ENCODE data around the gene RNPS1. TPM values are rescaled to one million over a fixed set of nuclear protein-coding genes. Genes with fewer than 3 reads are reported as not detected.

RNPS1 gene
- total and polyA plus RNA-seq, 9 of the 15 experiments (the other 6 are each of a cell fraction or from before 2014, with no cell fraction given) = 44.9 to 338 (median 202) TPM

DNA sequence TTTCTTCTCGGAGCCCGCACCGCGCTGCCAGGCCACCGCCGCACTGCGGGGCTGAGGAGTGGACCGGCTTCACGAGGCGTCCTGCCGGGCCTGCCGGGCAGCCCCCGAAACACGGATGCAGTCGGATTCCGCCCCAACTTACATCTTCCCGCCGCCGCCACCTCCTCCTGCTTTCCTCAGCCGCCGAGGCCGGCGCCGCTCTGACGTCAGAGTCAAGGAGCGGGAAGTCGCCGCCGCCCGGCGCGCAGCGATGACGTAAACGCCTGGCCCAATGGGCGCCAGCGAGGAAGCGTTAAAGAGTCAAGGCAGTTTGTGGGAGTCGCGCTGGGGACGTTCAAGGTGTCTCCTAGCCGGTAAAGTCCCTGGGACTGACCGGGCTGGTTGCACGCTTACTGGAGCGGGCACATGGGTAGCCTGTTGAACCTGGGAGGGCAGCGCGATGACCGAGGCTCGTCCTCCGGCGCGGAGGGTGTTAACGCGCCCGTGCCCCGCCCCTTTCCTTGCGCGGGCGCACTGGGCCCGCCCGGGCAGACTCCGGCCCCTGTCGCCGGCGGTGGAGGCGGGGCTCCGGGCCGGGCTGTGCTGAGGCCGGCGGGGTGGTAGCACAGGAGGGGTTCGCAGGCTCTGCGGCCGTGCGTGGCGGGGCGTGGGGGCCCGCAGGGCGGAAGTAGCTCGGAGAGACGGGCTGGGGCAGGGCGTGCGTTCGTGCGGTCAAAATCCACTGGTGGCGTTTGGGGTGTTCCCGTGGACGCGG, at the start of gene RNPS1 (continued):
- TF ChIP-seq MAZ (CRISPR knock-in tag; conservative IDR thresholded peaks at IDR 0.05 in 1 of 2, IDR thresholded peaks at IDR 0.05 in 1 of 2) (peak; percentile 67 to 92; a peak in 3 of 4 replicates), KAT8 (IDR thresholded peaks at IDR 0.05; ENCODE audit: low read depth) (peak; percentile 68; the same call in 1 of the 2 replicates), HMGN3 (IDR thresholded peaks at IDR 0.05; ENCODE audit: borderline replicate concordance, extremely low read depth, insufficient read length, low read depth, low read length) (peak; percentile 56), ZNF584 (CRISPR knock-in tag; IDR thresholded peaks at IDR 0.05; ENCODE audit: low read depth) (peak; percentile 78), PPARD (CRISPR knock-in tag; IDR thresholded peaks at IDR 0.05) (no peak), TGIF2 (CRISPR knock-in tag; IDR thresholded peaks at IDR 0.05) (no peak), ATF7 (IDR thresholded peaks at IDR 0.05) (peak; percentile 98), ZNF174 (CRISPR knock-in tag; IDR thresholded peaks at IDR 0.05) (no peak), HOXB6 (CRISPR knock-in tag; IDR thresholded peaks at IDR 0.05; ENCODE audit: borderline replicate concordance) (no peak), BRD4 (IDR thresholded peaks at IDR 0.05) (no peak), RAD51 (IDR thresholded peaks at IDR 0.05; ENCODE audit: borderline replicate concordance, low read depth) (no peak), JUND (IDR thresholded peaks at IDR 0.05; ENCODE audit: borderline replicate concordance, low read depth, low read length) (peak; percentile 75), JUND (tag; IDR thresholded peaks at IDR 0.05; ENCODE audit: borderline replicate concordance, low read depth, low read length) (no peak; the same call in 2 of the 3 replicates)
- TF ChIP-seq, protein P1, sequence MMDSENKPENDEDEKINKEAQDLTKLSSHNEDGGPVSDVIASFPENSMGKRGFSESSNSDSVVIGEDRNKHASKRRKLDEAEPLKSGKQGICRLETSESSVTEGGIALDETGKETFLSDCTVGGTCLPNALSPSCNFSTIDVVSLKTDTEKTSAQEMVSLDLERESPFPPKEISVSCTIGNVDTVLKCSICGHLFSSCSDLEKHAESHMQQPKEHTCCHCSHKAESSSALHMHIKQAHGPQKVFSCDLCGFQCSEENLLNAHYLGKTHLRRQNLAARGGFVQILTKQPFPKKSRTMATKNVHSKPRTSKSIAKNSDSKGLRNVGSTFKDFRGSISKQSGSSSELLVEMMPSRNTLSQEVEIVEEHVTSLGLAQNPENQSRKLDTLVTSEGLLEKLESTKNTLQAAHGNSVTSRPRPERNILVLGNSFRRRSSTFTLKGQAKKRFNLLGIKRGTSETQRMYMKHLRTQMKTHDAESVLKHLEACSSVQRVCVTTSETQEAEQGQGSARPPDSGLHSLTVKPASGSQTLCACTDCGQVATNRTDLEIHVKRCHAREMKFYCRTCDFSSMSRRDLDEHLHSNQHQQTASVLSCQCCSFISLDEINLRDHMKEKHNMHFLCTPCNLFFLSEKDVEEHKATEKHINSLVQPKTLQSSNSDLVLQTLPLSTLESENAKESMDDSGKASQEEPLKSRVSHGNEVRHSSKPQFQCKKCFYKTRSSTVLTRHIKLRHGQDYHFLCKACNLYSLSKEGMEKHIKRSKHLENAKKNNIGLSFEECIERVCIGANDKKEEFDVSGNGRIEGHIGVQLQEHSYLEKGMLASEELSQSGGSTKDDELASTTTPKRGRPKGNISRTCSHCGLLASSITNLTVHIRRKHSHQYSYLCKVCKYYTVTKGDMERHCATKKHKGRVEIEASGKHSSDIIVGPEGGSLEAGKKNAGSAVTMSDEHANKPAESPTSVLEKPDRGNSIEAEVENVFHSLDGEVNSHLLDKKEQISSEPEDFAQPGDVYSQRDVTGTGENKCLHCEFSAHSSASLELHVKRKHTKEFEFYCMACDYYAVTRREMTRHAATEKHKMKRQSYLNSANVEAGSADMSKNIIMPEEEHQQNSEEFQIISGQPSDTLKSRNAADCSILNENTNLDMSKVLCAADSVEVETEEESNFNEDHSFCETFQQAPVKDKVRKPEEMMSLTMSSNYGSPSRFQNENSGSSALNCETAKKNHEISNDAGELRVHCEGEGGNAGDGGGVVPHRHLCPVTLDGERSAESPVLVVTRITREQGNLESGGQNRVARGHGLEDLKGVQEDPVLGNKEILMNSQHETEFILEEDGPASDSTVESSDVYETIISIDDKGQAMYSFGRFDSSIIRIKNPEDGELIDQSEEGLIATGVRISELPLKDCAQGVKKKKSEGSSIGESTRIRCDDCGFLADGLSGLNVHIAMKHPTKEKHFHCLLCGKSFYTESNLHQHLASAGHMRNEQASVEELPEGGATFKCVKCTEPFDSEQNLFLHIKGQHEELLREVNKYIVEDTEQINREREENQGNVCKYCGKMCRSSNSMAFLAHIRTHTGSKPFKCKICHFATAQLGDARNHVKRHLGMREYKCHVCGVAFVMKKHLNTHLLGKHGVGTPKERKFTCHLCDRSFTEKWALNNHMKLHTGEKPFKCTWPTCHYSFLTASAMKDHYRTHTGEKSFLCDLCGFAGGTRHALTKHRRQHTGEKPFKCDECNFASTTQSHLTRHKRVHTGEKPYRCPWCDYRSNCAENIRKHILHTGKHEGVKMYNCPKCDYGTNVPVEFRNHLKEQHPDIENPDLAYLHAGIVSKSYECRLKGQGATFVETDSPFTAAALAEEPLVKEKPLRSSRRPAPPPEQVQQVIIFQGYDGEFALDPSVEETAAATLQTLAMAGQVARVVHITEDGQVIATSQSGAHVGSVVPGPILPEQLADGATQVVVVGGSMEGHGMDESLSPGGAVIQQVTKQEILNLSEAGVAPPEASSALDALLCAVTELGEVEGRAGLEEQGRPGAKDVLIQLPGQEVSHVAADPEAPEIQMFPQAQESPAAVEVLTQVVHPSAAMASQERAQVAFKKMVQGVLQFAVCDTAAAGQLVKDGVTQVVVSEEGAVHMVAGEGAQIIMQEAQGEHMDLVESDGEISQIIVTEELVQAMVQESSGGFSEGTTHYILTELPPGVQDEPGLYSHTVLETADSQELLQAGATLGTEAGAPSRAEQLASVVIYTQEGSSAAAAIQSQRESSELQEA (IDR thresholded peaks at IDR 0.05; ENCODE audit: low read depth) = peak; percentile 32; the same call in 1 of the 2 replicates
- TF ChIP-seq, protein P2, sequence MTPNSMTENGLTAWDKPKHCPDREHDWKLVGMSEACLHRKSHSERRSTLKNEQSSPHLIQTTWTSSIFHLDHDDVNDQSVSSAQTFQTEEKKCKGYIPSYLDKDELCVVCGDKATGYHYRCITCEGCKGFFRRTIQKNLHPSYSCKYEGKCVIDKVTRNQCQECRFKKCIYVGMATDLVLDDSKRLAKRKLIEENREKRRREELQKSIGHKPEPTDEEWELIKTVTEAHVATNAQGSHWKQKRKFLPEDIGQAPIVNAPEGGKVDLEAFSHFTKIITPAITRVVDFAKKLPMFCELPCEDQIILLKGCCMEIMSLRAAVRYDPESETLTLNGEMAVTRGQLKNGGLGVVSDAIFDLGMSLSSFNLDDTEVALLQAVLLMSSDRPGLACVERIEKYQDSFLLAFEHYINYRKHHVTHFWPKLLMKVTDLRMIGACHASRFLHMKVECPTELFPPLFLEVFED (CRISPR knock-in tag; conservative IDR thresholded peaks at IDR 0.05) = peak; percentile 16; the same call in 1 of the 2 replicates
- TF ChIP-seq, protein P3, sequence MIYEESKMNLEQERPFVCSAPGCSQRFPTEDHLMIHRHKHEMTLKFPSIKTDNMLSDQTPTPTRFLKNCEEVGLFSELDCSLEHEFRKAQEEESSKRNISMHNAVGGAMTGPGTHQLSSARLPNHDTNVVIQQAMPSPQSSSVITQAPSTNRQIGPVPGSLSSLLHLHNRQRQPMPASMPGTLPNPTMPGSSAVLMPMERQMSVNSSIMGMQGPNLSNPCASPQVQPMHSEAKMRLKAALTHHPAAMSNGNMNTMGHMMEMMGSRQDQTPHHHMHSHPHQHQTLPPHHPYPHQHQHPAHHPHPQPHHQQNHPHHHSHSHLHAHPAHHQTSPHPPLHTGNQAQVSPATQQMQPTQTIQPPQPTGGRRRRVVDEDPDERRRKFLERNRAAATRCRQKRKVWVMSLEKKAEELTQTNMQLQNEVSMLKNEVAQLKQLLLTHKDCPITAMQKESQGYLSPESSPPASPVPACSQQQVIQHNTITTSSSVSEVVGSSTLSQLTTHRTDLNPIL (CRISPR knock-in tag; IDR thresholded peaks at IDR 0.05) = no peak

Data from K562 (cell line).